Measurements from ENCODE around the gene SLIT3. TPM values are rescaled to one million over a fixed set of nuclear protein-coding genes. Genes with fewer than 3 reads are reported as not detected.
"Not testable (repeated sequence)": the region's sequence is repeated elsewhere in the genome, so short reads cannot be mapped to it uniquely, and the experiment has no call there.

The SLIT3 gene
- total RNA-seq, 1 donor from 2014 or later: 5.0 TPM

DNA sequence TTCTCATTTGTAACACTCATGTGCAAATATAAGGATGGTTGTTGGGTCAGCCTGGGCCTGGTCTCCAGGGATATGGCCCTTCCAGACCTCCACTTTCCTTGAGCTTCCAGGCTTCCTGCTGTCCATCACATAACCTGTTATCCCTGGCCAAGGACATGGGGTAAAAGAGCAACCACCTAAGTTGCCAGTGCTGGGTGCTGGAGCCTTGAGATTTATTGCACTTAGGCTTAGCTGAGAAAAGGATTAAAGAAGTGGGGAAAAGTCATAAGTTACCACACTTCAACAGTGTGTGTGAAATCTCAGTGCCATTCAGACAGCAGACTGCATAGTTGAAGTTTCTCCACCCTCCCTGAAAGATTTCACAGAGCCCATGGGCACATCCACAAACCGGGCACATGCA, 663.1 kb downstream of the SLIT3 start:
- TF ChIP-seq CTCF (IDR thresholded peaks at IDR 0.05; ENCODE audit: insufficient read depth, low read length, poor library complexity, severe bottlenecking): no peak
- Histone ChIP-seq H3K27me3 (ENCODE audit: control insufficient read depth, insufficient read depth, low read length) (no peaks in the 10 kb centered on the region), H3K36me3 (ENCODE audit: control insufficient read depth, insufficient read depth, low read length) (no peaks in the 10 kb centered on the region), H3K4me3 (ENCODE audit: low read depth, low read length) (no peak overlapping the region)
- DNase-seq (ENCODE audit: low read depth): no peak

GRCh38 chr5:168637281-168637680, 663.7 kb downstream of the SLIT3 start:
- H3K4me3 ChIP-seq (ENCODE audit: low read depth, low read length): no peak overlapping the region
- no peaks in the 10 kb centered on the region for H3K36me3 ChIP-seq (ENCODE audit: control insufficient read depth, insufficient read depth, low read length)
- H3K27me3 ChIP-seq (ENCODE audit: control insufficient read depth, insufficient read depth, low read length): no peaks in the 10 kb centered on the region
- no peak for TF ChIP-seq CTCF (IDR thresholded peaks at IDR 0.05; ENCODE audit: insufficient read depth, low read length, poor library complexity, severe bottlenecking)
- no peak for DNase-seq (ENCODE audit: low read depth)

DNA sequence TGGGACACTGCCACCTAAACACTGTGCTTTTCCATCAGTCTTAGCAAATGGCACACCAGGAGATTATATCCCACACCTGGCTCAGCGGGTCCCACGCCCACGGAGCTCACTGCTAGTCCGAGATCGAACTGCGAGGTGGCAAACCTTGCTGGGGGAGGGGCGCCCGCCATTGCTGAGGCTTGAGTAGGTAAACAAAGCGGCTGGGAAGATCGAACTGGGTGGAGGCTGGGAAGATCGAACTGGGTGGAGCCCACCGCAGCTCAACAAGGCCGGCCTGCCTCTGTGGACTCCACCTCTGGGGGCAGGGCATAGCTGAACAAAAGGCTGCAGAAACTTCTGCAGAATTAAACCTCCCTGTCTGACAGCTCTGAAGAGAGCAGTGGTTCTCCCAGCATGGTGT, 670.0 kb downstream of the SLIT3 start:
- H3K4me3 ChIP-seq (ENCODE audit: low read depth, low read length); H3K27me3 ChIP-seq (ENCODE audit: control insufficient read depth, insufficient read depth, low read length); DNase-seq (ENCODE audit: low read depth); H3K36me3 ChIP-seq (ENCODE audit: control insufficient read depth, insufficient read depth, low read length): not testable (repeated sequence)

- DNase-seq (ENCODE audit: low read depth): no peak
- Histone ChIP-seq H3K4me3 (ENCODE audit: low read depth, low read length) (no peak overlapping the region), H3K36me3 (ENCODE audit: control insufficient read depth, insufficient read depth, low read length) (no peaks in the 10 kb centered on the region), H3K27me3 (ENCODE audit: control insufficient read depth, insufficient read depth, low read length) (no peaks in the 10 kb centered on the region)
- TF ChIP-seq CTCF (IDR thresholded peaks at IDR 0.05; ENCODE audit: insufficient read depth, low read length, poor library complexity, severe bottlenecking): no peak
Observed at GRCh38 chr5:168624850-168625364, 676.0 kb downstream of the SLIT3 start.

DNA sequence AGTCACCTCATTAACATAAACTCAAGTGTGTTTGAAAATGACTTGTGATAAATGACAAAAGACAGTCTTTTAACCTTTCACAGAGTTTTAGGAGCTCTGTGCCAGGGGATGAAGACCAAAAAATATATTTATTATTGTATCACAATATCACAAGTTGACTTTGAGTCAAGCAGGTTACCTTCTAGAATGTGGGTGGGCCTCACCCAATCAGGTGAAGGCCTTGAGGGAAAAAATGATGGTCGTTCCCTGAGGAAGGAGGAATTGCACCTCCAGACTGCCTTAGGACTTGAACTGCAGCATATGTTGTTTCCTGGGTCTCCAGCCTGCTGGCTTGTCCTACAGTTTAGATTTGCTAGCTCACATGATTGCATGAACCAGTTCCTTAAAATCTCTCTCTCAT, 680.1 kb downstream of the SLIT3 start:
- no peaks in the 10 kb centered on the region for H3K36me3 ChIP-seq (ENCODE audit: control insufficient read depth, insufficient read depth, low read length)
- no peak for DNase-seq (ENCODE audit: low read depth)
- no peak for TF ChIP-seq CTCF (IDR thresholded peaks at IDR 0.05; ENCODE audit: insufficient read depth, low read length, poor library complexity, severe bottlenecking)
- H3K27me3 ChIP-seq (ENCODE audit: control insufficient read depth, insufficient read depth, low read length): no peaks in the 10 kb centered on the region
- H3K4me3 ChIP-seq (ENCODE audit: low read depth, low read length): no peak overlapping the region

DNA sequence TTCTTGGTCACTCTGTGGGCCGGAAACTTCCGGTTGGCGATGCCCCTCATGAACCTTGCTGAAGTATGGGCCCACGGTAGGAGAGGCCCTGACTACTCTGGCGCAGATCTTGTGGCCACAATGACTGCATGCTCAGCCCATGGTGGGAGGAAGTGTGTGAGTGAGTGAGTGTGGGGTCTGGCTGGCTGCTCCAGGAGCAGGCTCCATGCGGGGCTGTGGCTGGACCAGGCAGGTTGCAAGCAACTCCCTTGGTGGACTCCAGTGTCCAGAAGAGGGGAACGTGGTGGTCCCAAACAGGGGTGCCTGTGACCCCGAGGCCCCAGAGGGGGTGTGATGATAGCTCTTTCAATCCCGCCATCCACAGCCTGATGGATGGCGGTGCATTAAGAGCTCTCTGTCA, 686.3 kb downstream of the SLIT3 start:
- no peak for TF ChIP-seq CTCF (IDR thresholded peaks at IDR 0.05; ENCODE audit: insufficient read depth, low read length, poor library complexity, severe bottlenecking)
- no peak overlapping the region for H3K4me3 ChIP-seq (ENCODE audit: low read depth, low read length)
- DNase-seq (ENCODE audit: low read depth): no peak
- no peaks in the 10 kb centered on the region for H3K36me3 ChIP-seq (ENCODE audit: control insufficient read depth, insufficient read depth, low read length)
- H3K27me3 ChIP-seq (ENCODE audit: control insufficient read depth, insufficient read depth, low read length): no peaks in the 10 kb centered on the region
